ENCODE results near the gene GSAP.

- no peak for TF ChIP-seq POLR2A (IDR thresholded peaks at IDR 0.05; ENCODE audit: low read depth, low read length)
- no peak for TF ChIP-seq EZH2 (IDR thresholded peaks at IDR 0.05; ENCODE audit: borderline replicate concordance, low read depth, low read length, severe bottlenecking)
- no peak for TF ChIP-seq POLR2AphosphoS5 (IDR thresholded peaks at IDR 0.05; ENCODE audit: insufficient read depth, low read depth, low read length)
- TF ChIP-seq CTCF (IDR thresholded peaks at IDR 0.05; ENCODE audit: extremely low read depth in 1 of 2, insufficient read depth in 1 of 2, low read depth in 1 of 2, low read length in 2 of 2) = no peak
- no peak for TF ChIP-seq JUN (IDR thresholded peaks at IDR 0.05; ENCODE audit: borderline replicate concordance, insufficient read depth, insufficient read length, low read depth)
- no peak for TF ChIP-seq MAX (IDR thresholded peaks at IDR 0.05; ENCODE audit: insufficient read depth, insufficient read length)
- no peak for TF ChIP-seq MYC (IDR thresholded peaks at IDR 0.05; ENCODE audit: low read depth, low read length)
- TF ChIP-seq GATA2 (IDR thresholded peaks at IDR 0.05; ENCODE audit: insufficient read depth, insufficient read length, low read depth, low read length) = no peak
- no peak for TF ChIP-seq FOS (IDR thresholded peaks at IDR 0.05; ENCODE audit: borderline replicate concordance, insufficient read depth, low read length)
Measured at GRCh38 chr7:77450613-77451012, 34.5 kb upstream of the GSAP start.

All from endothelial cell of umbilical vein (primary cell).